Superior temporal gyrus (tissue), 1 donor: ENCODE data around the gene FRAT1.
"Not testable (repeated sequence)": the region's sequence is repeated elsewhere in the genome, so short reads cannot be mapped to it uniquely, and the experiment has no call there.

ENCODE experiments used
- DNase-seq: peaks from one replicate; pipeline ENCODE4 v3.0.0-alpha.2; 2016; ENCODE audit errors: extremely low spot score

FRAT1 gene

DNA sequence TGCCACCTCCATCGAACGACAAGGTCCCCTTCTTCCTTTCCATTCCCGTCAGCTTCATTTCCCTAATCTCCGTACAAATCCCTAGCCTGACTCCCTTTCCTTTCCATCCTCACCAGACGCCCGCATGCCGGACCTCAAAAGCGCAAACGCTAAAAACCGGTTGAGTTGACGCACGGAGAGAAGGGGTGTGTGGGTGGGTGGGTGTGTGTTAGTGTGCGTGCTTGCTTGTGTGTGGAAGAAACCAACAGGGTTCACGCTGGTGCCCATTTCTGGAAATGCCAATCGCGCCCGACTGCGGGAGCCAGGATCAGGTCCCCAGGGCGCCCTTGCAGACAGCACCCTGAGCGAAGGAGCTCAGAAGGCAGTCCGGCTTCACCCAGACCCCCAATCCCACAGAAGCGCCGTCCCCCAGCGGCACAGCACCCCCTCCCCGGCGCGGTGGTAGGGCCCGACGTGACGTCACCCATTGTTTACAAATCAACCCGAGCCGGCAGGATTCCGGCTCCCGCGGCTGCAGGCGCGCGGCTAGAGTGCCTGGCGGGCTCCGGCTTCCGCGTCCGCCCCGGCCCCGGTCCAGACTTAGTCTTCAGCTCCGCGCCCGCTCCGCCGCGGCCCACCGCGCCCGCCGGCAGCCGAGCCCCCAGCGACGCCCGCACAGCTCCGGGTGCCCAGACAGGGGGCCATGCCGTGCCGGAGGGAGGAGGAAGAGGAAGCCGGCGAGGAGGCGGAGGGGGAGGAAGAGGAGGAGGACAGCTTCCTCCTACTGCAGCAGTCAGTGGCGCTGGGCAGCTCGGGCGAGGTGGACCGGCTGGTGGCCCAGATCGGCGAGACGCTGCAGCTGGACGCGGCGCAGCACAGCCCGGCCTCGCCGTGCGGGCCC, at the start of gene FRAT1:
TSS of gene FRAT1 (plus strand) at position 500 of the 880 bp plus-strand sequence. CDS start at position 683, 183 bp downstream.
- peak; percentile 93 for DNase-seq

- no peak for DNase-seq
Measured at GRCh38 chr10:97270523-97271154, 48.4 kb upstream of the FRAT1 start.

GRCh38 chr10:97273700-97274099, 45.4 kb upstream of the FRAT1 start:
- no peak for DNase-seq

GRCh38 chr10:97274828-97275227, 44.2 kb upstream of the FRAT1 start:
- DNase-seq = no peak

DNA sequence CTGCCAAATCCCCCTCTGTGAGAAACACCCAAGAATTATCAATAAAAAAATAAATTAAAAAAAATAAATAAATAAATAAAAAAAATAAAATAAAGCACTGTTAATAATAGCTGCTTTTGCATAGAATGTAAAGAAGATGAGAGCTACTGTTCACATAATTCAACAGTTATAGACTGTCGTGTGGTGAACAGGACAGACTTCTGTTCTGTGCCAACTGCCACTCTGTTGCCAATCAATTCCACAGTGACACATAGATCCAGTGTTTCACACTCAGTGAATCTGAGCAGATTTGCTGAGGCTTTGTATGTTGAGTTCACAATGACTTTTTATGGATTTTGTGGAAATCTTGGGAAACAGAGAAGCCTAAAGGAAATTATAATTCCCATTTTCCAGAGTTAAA, 41.5 kb upstream of the FRAT1 start:
- no peak for DNase-seq

- peak; percentile 85 for DNase-seq
Measured at GRCh38 chr10:97278491-97278989, 40.5 kb upstream of the FRAT1 start.

- DNase-seq = no peak
Measured at GRCh38 chr10:97279121-97279815, 39.8 kb upstream of the FRAT1 start.

DNA sequence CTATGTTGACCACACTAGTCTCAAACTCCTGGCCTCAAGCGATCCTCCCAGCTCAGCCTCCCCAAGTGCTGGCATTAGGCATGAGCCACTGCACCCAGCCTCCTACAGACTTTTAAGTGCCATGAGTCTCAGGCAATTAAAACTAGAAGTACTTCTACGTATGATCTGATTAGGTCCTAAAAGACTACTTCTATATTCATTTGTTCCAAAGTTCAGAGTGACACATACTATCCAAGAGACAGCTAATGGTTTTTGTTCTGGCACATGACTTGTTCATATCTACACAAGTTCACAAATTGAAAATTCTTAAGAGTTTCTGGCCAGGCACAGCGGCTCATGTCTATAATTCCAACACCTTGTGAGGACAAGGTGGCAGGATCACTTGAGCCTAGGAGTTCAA, 38.3 kb upstream of the FRAT1 start:
- no peak for DNase-seq

- not testable (repeated sequence) for DNase-seq
Measured at GRCh38 chr10:97290076-97290475, 29.0 kb upstream of the FRAT1 start.

DNA sequence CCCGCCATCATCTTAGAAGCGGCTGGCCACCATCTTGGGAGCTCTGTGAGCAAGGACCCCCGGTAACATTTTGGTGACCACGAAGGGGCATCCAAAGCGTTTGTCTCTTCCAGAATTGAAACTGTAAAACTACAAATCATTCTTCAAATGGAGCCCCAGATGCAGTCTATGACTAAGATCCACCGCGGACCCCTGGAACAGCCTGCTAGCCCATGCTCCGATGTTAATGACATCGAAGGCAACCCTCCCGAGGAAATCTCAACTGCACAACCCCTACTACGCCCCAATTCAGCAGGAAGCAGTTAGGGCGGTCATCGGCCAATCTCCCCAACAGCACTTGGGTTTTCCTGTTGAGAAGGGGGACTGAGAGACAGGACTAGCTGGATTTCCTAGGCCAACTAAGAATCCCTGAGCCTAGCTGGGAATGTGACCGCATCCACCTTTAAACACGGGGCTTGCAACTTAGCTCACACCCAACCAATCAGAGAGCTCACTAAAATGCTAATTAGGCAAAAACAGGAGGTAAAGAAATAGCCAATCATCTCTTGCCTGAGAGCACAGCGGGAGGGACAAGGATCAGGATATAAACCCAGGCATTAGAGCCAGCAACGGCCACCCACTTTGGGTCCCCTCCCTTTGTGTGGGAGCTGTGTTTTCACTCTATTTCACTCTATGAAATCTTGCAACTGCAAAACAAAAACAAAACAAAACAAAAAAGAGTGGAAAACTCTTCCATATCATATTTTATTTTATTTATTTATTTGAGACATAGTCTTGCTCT, 28.3 kb upstream of the FRAT1 start:
- not testable (repeated sequence) for DNase-seq

- DNase-seq = peak; percentile 72
Measured at GRCh38 chr10:97291357-97292096, 27.5 kb upstream of the FRAT1 start.

GRCh38 chr10:97292097-97292861, 26.8 kb upstream of the FRAT1 start, which contains the start of gene ARHGAP19:
Gene ARHGAP19 (minus strand): TSS chr10:97292637. CDS start chr10:97292627, 10 bp downstream.
- DNase-seq = peak; percentile 99

DNA sequence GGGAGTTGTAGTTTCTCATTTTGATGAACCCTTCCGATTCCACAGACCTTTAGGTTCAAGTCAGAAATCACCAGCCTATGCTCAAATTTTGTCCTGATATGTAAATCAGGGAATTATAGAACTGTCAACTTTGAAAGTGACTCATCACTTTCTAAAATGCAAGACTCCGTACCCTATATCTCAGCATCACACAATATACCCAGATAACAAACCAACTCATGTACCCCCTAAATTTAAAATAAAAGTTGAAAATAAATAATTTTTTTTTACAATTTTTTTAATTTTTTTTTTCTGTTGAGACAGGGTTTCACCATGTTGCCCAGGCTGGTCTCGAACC, 26.2 kb upstream of the FRAT1 start:
- no peak for DNase-seq

DNA sequence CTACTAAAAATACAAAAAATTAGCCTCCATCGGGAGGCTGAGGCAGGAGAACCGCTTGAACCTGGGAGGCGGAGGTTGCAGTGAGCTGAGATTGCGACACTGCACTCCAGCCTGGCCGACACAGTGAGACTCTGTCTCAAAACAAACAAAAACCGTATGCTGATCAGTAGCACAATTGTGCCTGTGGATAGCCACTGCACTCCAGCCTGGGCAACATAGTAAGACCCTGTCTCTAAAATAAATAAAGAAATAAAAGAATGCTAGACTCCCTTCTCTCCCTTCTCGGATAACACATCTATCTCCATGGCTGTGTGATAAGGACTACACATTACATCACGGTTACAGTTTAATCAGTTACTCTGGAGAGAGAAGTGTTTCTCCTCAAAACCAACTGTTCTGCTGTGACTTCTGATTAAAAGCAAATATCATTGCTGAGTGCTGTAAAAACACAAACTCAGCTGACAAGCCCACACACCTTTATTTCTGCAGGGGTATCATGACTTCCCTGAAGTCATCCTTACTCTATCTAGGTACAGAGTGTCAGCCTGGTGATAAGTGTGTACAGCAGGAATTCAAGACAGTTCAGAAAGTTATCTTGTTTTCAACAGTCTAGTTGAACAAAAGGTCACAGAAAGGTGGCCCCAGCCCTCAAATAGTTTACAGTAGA, 21.4 kb upstream of the FRAT1 start:
- DNase-seq = no peak

- no peak for DNase-seq
Measured at GRCh38 chr10:97298223-97298571, 20.9 kb upstream of the FRAT1 start.

DNA sequence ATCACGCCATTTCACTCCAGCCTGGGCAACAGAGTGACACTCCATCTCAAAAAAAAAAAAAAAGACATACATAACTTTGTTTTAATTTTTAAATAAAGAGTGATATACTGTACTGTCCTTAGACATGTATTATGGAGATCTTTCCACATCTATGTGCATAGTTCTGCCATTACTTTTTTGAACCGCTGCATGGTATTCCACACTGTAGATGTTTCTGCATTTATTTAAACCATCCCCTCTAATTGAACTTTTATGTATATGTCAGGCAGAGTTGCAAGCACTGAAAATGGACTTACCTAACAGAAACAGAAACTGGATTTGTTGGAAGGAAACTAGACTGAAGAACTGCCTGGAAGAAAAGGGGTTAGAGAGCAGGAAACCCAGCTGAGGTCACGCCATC, 18.1 kb upstream of the FRAT1 start:
- DNase-seq = no peak

- DNase-seq = no peak
Measured at GRCh38 chr10:97302088-97302791, 16.8 kb upstream of the FRAT1 start.

DNA sequence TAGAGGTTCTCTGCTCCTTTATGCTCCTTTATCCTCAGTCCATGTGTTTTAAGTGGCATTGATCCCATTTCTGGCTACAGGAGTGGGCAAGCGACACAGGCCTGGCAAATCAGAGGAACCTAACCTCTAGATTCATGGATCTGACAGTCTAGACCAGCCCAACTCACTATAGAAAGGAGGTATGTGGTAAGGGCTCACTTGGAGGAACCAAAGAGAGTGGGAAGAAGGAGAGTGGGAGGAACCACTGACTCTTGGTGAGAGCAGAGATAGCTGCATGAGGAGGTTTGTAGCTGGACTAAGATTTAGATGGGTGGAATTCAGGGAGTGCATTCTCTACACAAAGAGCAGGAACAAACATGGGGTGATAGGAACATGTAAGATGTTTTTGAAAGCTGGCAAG, 11.6 kb upstream of the FRAT1 start:
- no peak for DNase-seq
